BE2C (cell line): ENCODE results near the gene PRDX1.

Experiments
- DNase-seq: peaks from one replicate; pipeline ENCODE4 v3.0.0-alpha.2; 2020
- H3K27me3 ChIP-seq: fragments of 250-450 bp; sonication (Bioruptor Pico); 2 replicates; pipeline ENCODE4 v1.5.1; 2020; ENCODE audit warnings: mild to moderate bottlenecking
- H3K36me3 ChIP-seq: fragments of 250-450 bp; sonication (Bioruptor Pico); 2 replicates; pipeline ENCODE4 v1.5.1; 2020; ENCODE audit warnings: mild to moderate bottlenecking
- H3K4me1 ChIP-seq: fragments of 250-450 bp; sonication (Bioruptor Pico); 2 replicates; pipeline ENCODE4 v1.5.1; 2020
- H3K4me3 ChIP-seq: 2 replicates; pipeline ENCODE4 v1.5.1; 2011; ENCODE audit warnings: low read depth, low read length
- H3K9me3 ChIP-seq: fragments of 250-450 bp; sonication (Bioruptor Pico); 2 replicates; pipeline ENCODE4 v1.5.1; 2020
- TF ChIP-seq, protein P1 (sequence below): IDR thresholded peaks from 2 replicates; pipeline ENCODE4 v1.5.1; 2012; ENCODE audit warnings: mild to moderate bottlenecking, low read depth, low read length

The PRDX1 gene

DNA sequence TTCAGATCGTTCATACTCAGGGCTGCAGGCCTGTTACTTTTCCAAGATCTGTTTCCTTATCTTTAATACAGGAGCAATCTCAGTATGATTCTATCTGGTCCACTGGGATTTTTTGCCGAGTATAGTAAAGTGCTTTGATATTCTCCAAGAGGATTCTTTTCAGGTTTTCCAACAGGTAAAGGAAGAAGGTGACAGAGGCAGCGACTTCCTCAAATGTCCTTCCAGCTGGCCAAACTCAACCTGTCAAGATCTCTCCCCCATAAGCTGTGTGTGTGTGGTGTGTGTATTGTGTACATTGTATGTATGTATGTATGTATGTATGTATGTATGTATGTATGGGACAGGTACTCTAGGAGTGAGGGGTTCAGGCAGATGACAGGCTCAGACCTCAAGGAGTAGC lies 30.0 kb upstream of the PRDX1 start:
- no peak for DNase-seq
- H3K9me3 ChIP-seq: no peaks in the 10 kb centered on the region
- no peaks in the 10 kb centered on the region for H3K27me3 ChIP-seq
- TF ChIP-seq, protein P1, sequence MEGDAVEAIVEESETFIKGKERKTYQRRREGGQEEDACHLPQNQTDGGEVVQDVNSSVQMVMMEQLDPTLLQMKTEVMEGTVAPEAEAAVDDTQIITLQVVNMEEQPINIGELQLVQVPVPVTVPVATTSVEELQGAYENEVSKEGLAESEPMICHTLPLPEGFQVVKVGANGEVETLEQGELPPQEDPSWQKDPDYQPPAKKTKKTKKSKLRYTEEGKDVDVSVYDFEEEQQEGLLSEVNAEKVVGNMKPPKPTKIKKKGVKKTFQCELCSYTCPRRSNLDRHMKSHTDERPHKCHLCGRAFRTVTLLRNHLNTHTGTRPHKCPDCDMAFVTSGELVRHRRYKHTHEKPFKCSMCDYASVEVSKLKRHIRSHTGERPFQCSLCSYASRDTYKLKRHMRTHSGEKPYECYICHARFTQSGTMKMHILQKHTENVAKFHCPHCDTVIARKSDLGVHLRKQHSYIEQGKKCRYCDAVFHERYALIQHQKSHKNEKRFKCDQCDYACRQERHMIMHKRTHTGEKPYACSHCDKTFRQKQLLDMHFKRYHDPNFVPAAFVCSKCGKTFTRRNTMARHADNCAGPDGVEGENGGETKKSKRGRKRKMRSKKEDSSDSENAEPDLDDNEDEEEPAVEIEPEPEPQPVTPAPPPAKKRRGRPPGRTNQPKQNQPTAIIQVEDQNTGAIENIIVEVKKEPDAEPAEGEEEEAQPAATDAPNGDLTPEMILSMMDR: no peak
- H3K4me1 ChIP-seq: no peaks in the 10 kb centered on the region
- peak overlapping the region; percentile 74 for H3K4me3 ChIP-seq
- H3K36me3 ChIP-seq: no peaks in the 10 kb centered on the region; the same call in 1 of the 2 replicates

DNA sequence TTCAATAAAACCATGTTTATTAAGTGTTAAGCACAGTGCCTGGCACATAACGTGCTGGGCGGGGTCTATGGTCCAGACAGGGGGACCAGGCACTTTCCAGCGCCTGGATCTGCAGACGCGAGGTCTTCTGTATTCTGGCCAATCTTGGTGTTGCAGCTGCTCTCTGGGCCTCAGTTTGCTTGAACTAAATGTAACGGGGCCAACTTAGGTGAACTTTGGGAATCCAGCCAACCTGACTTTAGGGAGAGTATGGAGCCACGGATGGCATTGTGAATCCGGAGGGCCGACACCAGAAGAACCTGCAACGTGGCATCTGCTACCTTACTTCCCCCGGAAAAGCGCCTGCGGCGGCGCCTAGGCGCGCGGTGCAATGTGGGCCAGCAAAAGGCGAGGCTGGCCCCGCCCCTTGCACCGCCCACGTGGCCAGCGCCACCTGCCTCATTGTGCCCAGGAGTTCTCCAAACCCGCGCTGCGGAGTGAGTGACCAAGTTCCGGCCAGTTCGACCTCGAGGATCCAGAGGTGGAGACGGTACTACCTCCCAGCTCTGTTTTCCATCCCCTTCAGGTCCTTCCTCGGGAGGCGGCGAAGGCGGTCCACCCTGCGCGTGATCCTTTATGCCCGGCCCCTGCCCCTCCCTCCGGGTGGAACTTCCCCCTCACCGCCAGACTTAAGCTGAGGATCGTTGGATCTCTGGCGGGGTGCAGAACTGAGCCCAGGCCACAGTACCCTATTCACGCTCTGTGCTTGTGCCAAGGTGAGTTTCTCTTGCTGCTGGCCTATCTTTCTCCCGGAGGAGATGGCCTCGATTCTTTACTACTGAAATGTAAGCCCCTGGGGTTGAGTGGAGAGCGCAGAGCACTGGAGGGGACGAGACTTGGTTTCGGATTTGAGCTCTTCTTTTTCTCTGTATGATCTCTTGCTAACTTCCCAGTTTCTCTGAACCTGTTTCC lies 29.0 kb upstream of the PRDX1 start, which contains the start of gene AKR1A1:
Gene AKR1A1 (plus strand): TSS at position 426 of the 951 bp plus-strand sequence. CDS start 10,969 bp downstream, outside the sequence.
- Histone ChIP-seq H3K4me3 (peak within 1 kb of the TSS; percentile 74), H3K9me3 (no peaks in the 10 kb centered on the region), H3K4me1 (no peaks in the 10 kb centered on the region), H3K27me3 (no peaks in the 10 kb centered on the region), H3K36me3 (no peaks in the 10 kb centered on the region; the same call in 1 of the 2 replicates)
- TF ChIP-seq, protein P1: no peak
- DNase-seq: peak; percentile 90

- TF ChIP-seq, protein P1: no peak
- DNase-seq: no peak
- H3K4me3 ChIP-seq: no peak overlapping the region
- no peaks in the 10 kb centered on the region for H3K36me3 ChIP-seq
- no peaks in the 10 kb centered on the region for H3K9me3 ChIP-seq
- H3K4me1 ChIP-seq: no peaks in the 10 kb centered on the region
- H3K27me3 ChIP-seq: no peaks in the 10 kb centered on the region
Measured at GRCh38 chr1:45545553-45546310, 24.0 kb upstream of the PRDX1 start.

DNA sequence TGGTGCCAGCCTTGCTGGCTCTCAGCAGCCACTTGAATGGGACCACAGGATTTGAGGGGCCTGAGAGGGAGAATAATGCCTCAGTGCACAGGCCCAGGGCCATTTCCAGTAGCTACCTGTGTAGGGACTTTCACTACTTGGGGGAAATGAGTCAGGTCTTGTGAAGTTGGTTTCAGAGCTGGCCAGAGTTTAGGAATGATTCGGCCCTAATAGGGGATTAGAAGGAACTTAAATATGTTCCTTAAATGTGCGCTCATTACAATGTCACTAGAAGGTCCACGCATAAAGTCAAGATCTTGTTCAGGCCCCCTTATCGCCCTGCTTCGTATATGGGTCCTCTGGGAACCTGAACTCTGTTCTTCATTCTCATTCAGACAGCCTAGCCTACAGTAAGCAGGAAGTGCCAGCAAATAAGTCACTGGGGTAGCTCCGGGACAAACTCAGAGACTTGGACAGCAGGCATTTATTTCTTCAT lies 23.4 kb upstream of the PRDX1 start:
- Histone ChIP-seq H3K4me3 (no peak overlapping the region), H3K27me3 (no peaks in the 10 kb centered on the region), H3K36me3 (no peaks in the 10 kb centered on the region), H3K9me3 (no peaks in the 10 kb centered on the region), H3K4me1 (no peaks in the 10 kb centered on the region)
- DNase-seq: no peak
- TF ChIP-seq, protein P1: no peak

DNA sequence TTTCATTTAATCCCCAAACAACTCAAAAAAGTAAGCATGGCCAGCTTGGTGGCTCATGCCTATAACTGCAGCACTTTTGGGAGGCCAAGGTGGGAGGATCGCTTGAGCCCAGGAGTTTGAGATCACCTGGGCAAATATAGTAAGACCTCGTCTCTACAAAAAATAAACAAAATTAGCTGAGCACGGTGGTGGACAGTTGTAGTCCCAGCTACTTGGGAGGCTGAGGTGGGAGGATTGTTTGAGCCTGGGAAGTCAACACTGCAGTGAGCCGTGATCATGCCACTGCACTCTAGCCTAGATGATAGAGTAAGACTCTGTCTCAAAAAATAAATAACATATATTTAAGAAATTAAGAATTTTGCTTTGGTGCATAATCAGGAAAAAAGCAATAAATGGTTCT lies 22.8 kb upstream of the PRDX1 start:
- H3K27me3 ChIP-seq: no peaks in the 10 kb centered on the region
- no peaks in the 10 kb centered on the region for H3K4me1 ChIP-seq
- no peak for DNase-seq
- no peak overlapping the region for H3K4me3 ChIP-seq
- no peaks in the 10 kb centered on the region for H3K9me3 ChIP-seq
- TF ChIP-seq, protein P1: no peak
- no peaks in the 10 kb centered on the region for H3K36me3 ChIP-seq
